Glomerular endothelial cell (primary cell): ENCODE measurements around the gene TMUB1. TPM values are rescaled to one million over a fixed set of nuclear protein-coding genes. Genes with fewer than 3 reads are reported as not detected.

Experiments
- DNase-seq: peaks from one replicate; pipeline ENCODE4 v3.0.0-alpha.2; 2011; ENCODE audit warnings: low read depth, low spot score; ENCODE audit errors: extremely low read depth
- total RNA-seq: library from RNA; depleted of rRNA; stranded (reverse); fragments of >200 nt; gene quantifications from 2 replicates; pipeline ENCODE4 v1.2.3, GENCODE V29; 2015

The TMUB1 gene
- total RNA-seq, 1 donor from 2014 or later, result 50.9 TPM

DNA sequence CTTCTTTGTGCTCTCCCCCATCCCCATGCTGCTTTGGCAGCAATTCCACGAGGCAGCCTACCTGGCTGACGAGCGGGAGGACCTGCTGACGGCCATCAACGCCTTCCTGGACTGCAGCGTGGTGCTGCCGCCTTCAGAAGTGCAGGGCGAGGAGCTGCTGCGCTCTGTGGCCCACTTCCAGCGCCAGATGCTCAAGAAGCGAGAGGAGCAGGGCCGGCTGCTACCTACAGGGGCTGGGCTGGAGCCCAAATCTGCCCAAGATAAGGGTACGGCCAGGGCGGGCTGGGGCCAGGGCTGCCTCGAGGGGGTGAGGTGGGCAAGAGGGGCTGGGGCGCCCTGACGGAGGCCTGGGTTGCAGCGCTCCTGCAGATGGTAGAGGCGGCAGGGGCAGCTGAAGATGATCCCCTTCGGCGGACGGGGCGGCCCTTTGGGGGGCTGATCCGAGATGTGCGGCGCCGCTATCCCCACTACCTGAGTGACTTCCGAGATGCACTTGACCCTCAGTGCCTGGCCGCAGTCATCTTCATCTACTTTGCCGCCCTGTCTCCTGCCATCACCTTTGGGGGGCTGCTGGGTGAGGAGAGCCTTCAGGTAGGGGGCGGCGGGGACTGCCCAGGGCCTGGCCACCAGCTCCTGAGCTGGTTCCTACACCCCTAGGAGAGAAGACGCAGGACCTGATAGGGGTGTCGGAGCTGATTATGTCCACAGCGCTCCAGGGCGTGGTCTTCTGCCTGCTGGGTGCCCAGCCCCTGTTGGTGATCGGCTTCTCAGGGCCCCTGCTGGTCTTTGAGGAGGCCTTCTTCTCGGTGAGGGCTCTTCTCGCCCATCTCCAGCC, 12.0 kb downstream of the TMUB1 start:
- no peak for DNase-seq

GRCh38 chr7:151070574-151070960, 12.7 kb downstream of the TMUB1 start:
- no peak for DNase-seq

DNA sequence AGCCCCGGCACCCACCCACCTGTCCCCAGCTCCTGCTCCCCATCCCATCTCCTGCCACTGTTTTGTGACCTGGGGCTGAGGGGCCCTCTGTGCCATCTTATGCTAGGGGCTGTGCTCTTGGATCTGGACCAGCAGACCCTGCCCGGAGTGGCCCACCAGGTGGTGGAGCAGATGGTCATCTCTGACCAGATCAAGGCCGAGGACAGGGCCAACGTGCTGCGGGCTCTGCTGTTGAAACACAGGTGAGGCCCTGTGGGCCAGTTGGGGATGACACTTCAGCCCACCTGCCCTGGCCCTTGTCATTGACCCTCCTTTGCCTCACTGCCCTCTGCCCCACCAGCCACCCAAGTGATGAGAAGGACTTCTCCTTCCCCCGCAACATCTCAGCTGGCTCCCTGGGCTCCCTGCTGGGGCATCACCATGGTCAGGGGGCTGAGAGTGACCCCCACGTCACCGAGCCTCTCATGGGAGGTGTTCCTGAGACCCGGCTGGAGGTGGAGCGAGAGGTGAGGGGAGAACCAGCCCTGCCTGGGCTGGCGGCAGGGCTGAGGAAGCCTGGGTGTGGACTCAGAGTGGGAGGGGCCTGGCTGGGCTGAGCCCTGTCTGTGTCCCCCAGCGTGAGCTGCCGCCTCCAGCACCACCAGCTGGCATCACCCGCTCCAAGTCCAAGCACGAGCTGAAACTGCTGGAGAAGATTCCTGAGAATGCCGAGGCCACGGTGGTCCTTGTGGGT, 13.3 kb downstream of the TMUB1 start:
- no peak for DNase-seq

GRCh38 chr7:151068069-151068773, 15.1 kb downstream of the TMUB1 start:
- no peak for DNase-seq

- no peak for DNase-seq
Observed at GRCh38 chr7:151066273-151066974, 16.9 kb downstream of the TMUB1 start.

- no peak for DNase-seq
Observed at GRCh38 chr7:151065516-151065915, 17.8 kb downstream of the TMUB1 start.

DNA sequence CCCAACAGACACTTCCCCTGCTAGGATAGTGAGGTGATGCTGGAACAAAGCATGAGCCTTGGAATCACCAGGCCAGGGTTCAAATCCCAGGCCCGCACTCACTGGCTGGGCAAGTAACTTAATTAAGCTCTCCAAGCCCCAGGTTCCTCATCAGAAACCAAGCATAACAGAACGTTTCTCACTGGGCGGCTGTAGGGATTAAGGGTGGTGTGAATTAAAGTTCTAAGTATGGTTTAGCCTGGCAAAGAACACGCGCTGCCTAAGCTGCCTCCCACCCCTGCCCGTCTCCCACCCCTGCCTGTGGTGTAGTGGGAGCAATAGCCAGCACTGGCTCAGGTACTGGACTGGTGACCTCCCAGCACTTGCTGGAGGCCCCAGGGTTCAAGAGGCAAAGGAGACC, 18.3 kb downstream of the TMUB1 start:
- DNase-seq, result no peak

- DNase-seq, result no peak
Observed at GRCh38 chr7:151064454-151064853, 18.8 kb downstream of the TMUB1 start.

DNA sequence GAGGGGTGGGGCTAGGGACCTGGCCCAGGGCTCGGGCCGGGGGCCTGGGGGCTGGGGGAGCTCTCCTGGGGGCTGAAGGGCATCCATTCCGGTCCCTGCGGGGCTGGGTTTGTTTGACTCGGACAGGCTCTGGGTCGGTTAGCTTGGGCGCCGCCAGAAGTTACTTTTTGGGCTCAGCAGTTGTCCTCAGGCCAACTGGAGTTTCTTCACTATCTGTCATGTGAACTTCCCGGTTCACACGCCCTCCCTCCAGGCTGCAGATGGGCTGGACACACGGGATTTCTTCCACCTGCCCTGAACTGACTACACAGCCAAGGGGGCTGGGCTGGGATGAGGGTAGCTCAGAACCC, 20.1 kb downstream of the TMUB1 start:
- DNase-seq, result no peak

- DNase-seq, result no peak
Observed at GRCh38 chr7:151062399-151063211, 20.7 kb downstream of the TMUB1 start.

- DNase-seq, result no peak
Observed at GRCh38 chr7:151062111-151062398, 21.2 kb downstream of the TMUB1 start.

- DNase-seq, result no peak
Observed at GRCh38 chr7:151061213-151062110, 21.8 kb downstream of the TMUB1 start.

- no peak for DNase-seq
Observed at GRCh38 chr7:151060416-151061212, 22.7 kb downstream of the TMUB1 start.

GRCh38 chr7:151060113-151060415, 23.2 kb downstream of the TMUB1 start:
- DNase-seq, result no peak

GRCh38 chr7:151059367-151060112, 23.8 kb downstream of the TMUB1 start, which contains the start of gene SLC4A2:
TSS of gene SLC4A2 (plus strand) at chr7:151059589. CDS start at chr7:151061988, 2,399 bp downstream.
- DNase-seq, result no peak

GRCh38 chr7:151058781-151059366, 24.4 kb downstream of the TMUB1 start:
- DNase-seq, result no peak

GRCh38 chr7:151057989-151058780, 25.1 kb downstream of the TMUB1 start:
- peak; percentile 96 for DNase-seq
